Measurements from ENCODE around the gene CCNB1IP1.

Gene CCNB1IP1

DNA sequence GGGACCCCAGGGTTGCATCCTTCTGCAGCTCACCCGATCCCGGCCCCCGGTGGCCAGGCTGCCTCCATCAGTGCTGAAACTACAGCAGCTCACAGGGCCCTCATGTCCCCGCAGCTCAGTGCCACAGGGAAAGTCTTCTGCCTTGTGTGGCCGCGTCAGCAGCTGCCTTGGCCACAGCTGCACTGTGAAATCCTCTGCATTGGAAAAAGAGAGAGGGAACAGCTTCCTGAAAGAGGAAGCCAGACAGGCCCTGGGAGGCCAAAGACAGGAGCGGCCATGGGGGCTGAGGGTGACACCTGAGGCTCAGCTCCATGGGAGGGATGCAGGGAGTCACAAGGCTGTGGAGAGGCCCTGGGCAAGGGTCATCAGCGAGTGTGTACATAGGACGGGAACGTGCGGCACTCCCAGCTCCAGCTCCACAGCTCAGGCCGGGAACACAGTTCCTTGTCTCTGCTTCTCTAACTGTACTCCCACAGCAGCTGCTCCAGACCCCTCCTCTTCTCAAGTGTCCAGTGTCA lies 43.1 kb upstream of the CCNB1IP1 start:
- no peak for TF ChIP-seq EZH2phosphoT487 (IDR thresholded peaks at IDR 0.05; ENCODE audit: borderline replicate concordance)
- TF ChIP-seq, protein P1, sequence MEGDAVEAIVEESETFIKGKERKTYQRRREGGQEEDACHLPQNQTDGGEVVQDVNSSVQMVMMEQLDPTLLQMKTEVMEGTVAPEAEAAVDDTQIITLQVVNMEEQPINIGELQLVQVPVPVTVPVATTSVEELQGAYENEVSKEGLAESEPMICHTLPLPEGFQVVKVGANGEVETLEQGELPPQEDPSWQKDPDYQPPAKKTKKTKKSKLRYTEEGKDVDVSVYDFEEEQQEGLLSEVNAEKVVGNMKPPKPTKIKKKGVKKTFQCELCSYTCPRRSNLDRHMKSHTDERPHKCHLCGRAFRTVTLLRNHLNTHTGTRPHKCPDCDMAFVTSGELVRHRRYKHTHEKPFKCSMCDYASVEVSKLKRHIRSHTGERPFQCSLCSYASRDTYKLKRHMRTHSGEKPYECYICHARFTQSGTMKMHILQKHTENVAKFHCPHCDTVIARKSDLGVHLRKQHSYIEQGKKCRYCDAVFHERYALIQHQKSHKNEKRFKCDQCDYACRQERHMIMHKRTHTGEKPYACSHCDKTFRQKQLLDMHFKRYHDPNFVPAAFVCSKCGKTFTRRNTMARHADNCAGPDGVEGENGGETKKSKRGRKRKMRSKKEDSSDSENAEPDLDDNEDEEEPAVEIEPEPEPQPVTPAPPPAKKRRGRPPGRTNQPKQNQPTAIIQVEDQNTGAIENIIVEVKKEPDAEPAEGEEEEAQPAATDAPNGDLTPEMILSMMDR (conservative IDR thresholded peaks at IDR 0.05; ENCODE audit: low read length) = no peak
- H4K20me1 ChIP-seq (ENCODE audit: insufficient read depth, low read length, poor library complexity, severe bottlenecking) = no peaks in the 10 kb centered on the region
- peaks cover 93% of the 10 kb centered on the region; the same call in 1 of the 2 replicates for H3K36me3 ChIP-seq (ENCODE audit: insufficient read depth, low read length)

GRCh38 chr14:20375471-20375870 lies 42.4 kb upstream of the CCNB1IP1 start:
- H2AFZ ChIP-seq (ENCODE audit: low read length) = no peak overlapping the region
- H3K9ac ChIP-seq (ENCODE audit: low read depth, low read length, poor library complexity, severe bottlenecking) = no peak overlapping the region
- peaks cover 93% of the 10 kb centered on the region; the same call in 1 of the 2 replicates for H3K36me3 ChIP-seq (ENCODE audit: insufficient read depth, low read length)
- H3F3A ChIP-seq (ENCODE audit: low read depth) = no peaks in the 10 kb centered on the region
- H3K27me3 ChIP-seq (ENCODE audit: insufficient read depth, low read length, poor library complexity, severe bottlenecking) = no peaks in the 10 kb centered on the region
- H3K9me2 ChIP-seq (replicated peaks; ENCODE audit: low read depth, low read length) = no peaks in the 10 kb centered on the region
- no peak for TF ChIP-seq EZH2phosphoT487 (IDR thresholded peaks at IDR 0.05; ENCODE audit: borderline replicate concordance)
- TF ChIP-seq, protein P1 (conservative IDR thresholded peaks at IDR 0.05; ENCODE audit: low read length) = no peak
- H4K20me1 ChIP-seq (ENCODE audit: insufficient read depth, low read length, poor library complexity, severe bottlenecking) = no peaks in the 10 kb centered on the region
- H3K79me2 ChIP-seq (ENCODE audit: insufficient read depth, low read length) = no peaks in the 10 kb centered on the region
- H3K4me1 ChIP-seq (ENCODE audit: insufficient read depth, low read length, poor library complexity, severe bottlenecking) = no peaks in the 10 kb centered on the region
- H3K4me2 ChIP-seq (ENCODE audit: low read depth, low read length, poor library complexity, severe bottlenecking) = no peak overlapping the region
- no peaks in the 10 kb centered on the region for H3K9me3 ChIP-seq (ENCODE audit: insufficient read depth, low read depth, low read length)
- H3K4me3 ChIP-seq (ENCODE audit: low read length, poor library complexity, severe bottlenecking) = no peak overlapping the region

More for the DNA sequence above, 43.1 kb upstream of the CCNB1IP1 start:
- Histone ChIP-seq H3K9ac (ENCODE audit: low read depth, low read length, poor library complexity, severe bottlenecking) (no peak overlapping the region), H3F3A (ENCODE audit: low read depth) (no peaks in the 10 kb centered on the region), H3K79me2 (ENCODE audit: insufficient read depth, low read length) (no peaks in the 10 kb centered on the region), H3K4me1 (ENCODE audit: insufficient read depth, low read length, poor library complexity, severe bottlenecking) (no peaks in the 10 kb centered on the region), H2AFZ (ENCODE audit: low read length) (no peak overlapping the region), H3K9me2 (replicated peaks; ENCODE audit: low read depth, low read length) (no peaks in the 10 kb centered on the region), H3K4me2 (ENCODE audit: low read depth, low read length, poor library complexity, severe bottlenecking) (no peak overlapping the region), H3K9me3 (ENCODE audit: insufficient read depth, low read depth, low read length) (no peaks in the 10 kb centered on the region), H3K4me3 (ENCODE audit: low read length, poor library complexity, severe bottlenecking) (no peak overlapping the region), H3K27me3 (ENCODE audit: insufficient read depth, low read length, poor library complexity, severe bottlenecking) (no peaks in the 10 kb centered on the region)

DNA sequence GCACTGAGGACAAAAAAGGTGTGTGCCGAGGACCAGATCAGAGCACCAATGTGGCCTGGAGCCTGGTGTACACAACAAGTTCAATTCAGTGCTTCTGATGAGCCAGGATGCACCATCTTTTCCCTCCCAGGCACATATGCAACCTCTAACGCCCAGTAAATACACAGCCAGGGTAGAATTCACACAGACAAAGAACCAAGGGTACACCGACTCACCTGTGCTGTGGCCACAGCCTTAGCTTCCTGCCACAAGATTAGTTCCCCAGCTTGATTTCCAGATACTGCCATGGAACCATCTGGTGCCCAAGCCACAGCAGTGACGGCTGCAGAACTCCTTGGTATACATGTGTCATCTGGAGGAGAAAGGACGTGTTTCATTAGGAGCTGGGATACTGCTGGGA lies 39.7 kb upstream of the CCNB1IP1 start:
- peaks cover 83% of the 10 kb centered on the region; the same call in 1 of the 2 replicates for H3K36me3 ChIP-seq (ENCODE audit: insufficient read depth, low read length)

More for the DNA sequence above, 39.7 kb upstream of the CCNB1IP1 start:
- no peak overlapping the region for H3K4me3 ChIP-seq (ENCODE audit: low read length, poor library complexity, severe bottlenecking)
- H3F3A ChIP-seq (ENCODE audit: low read depth) = no peaks in the 10 kb centered on the region
- no peak overlapping the region for H3K9ac ChIP-seq (ENCODE audit: low read depth, low read length, poor library complexity, severe bottlenecking)
- H3K79me2 ChIP-seq (ENCODE audit: insufficient read depth, low read length) = no peaks in the 10 kb centered on the region
- no peaks in the 10 kb centered on the region for H3K4me1 ChIP-seq (ENCODE audit: insufficient read depth, low read length, poor library complexity, severe bottlenecking)
- TF ChIP-seq, protein P1 (conservative IDR thresholded peaks at IDR 0.05; ENCODE audit: low read length) = no peak
- no peak for TF ChIP-seq EZH2phosphoT487 (IDR thresholded peaks at IDR 0.05; ENCODE audit: borderline replicate concordance)
- no peaks in the 10 kb centered on the region for H3K9me3 ChIP-seq (ENCODE audit: insufficient read depth, low read depth, low read length)
- H3K27me3 ChIP-seq (ENCODE audit: insufficient read depth, low read length, poor library complexity, severe bottlenecking) = no peaks in the 10 kb centered on the region
- no peak overlapping the region for H3K4me2 ChIP-seq (ENCODE audit: low read depth, low read length, poor library complexity, severe bottlenecking)
- no peak overlapping the region for H2AFZ ChIP-seq (ENCODE audit: low read length)
- no peaks in the 10 kb centered on the region for H4K20me1 ChIP-seq (ENCODE audit: insufficient read depth, low read length, poor library complexity, severe bottlenecking)
- no peaks in the 10 kb centered on the region for H3K9me2 ChIP-seq (replicated peaks; ENCODE audit: low read depth, low read length)

Data from Loucy (cell line).